NCI-H524 treated with DMSO at 0.1 percent for 48 hours (cell line): ENCODE results near the gene ECT2.
A peak's percentile ranks its signal among the peaks of the same experiment; 100 is the strongest.
"Not testable (repeated sequence)": the region's sequence is repeated elsewhere in the genome, so short reads cannot be mapped to it uniquely, and the experiment has no call there.

ENCODE experiments used
- DNase-seq: peaks from one replicate; lab custom pipeline; 2025; lab: John Stamatoyannopoulos, UW

The ECT2 gene

GRCh38 chr3:172866726-172867350 lies 116.3 kb downstream of the ECT2 start:
- not testable (repeated sequence) for DNase-seq

DNA sequence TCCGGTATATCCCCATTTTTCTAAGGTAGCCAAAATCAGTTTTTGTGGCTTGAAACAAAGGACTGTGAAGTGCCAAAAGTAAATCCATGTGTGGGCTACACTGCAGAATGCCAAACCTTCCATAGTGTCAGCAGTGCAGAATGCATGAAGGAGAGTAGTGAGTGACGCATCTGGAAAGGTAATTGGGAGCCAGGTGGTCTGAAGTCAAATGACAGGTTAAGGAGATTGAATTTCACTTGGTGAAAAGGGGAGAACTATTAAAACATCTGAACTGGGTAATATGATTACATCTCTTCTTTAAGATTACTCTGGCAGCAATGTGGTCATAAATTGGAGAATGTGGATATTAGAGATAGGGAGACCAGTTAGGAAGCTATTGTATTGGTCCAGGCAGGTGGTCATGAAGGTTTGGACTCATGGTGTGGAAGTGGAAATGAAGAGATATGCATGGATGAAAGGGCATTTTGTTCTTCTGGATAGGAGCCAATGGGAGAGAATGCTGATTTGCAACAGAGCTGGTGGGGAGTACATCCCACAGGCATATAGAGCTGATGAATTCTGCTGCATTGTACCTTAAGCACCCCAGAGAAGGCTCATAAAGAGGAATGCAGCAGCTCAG lies 118.2 kb downstream of the ECT2 start:
- DNase-seq, result peak; percentile 93

- no peak for DNase-seq
Observed at GRCh38 chr3:172869368-172869771, 118.8 kb downstream of the ECT2 start.

- no peak for DNase-seq
Observed at GRCh38 chr3:172869784-172870518, 119.4 kb downstream of the ECT2 start.
